HEK293 (cell line): Measurements from ENCODE around the gene PIK3CD.

Experiments
- CTCF ChIA-PET: fragments of 350-600 bp; formaldehyde crosslinking; extraction: SDS; loops from one replicate; lab custom pipeline; 2021; ENCODE audit warnings: antibody characterized with exemption; lab: Yijun Ruan, JAX
- POLR2A ChIA-PET: fragments of 300-600 bp; formaldehyde crosslinking; extraction: SDS; loops from one replicate; lab custom pipeline; 2020; ENCODE audit warnings: antibody characterized with exemption, inconsistent platforms; lab: Yijun Ruan, JAX
- H3K27ac ChIP-seq: fragments of 200-500 bp; sonication (Bioruptor generic); 2 replicates; pipeline ENCODE4 v1.5.1; 2014; ENCODE audit warnings: low read depth, low read length, control low read depth, inconsistent platforms; ENCODE audit errors: extremely low read depth
- H3K36me3 ChIP-seq, 2 experiments: fragments of 200-500 bp in 1 of 2; sonication (Bioruptor generic) in 1 of 2; 1 replicate in 1 of 2; 2 replicates in 1 of 2; pipeline ENCODE4 v1.5.1; 2014 to 2017; ENCODE audit warnings: inconsistent platforms in 2 of 2, low read length in 2 of 2; ENCODE audit not compliant: control insufficient read depth in 2 of 2, insufficient read depth in 1 of 2
- H3K4me1 ChIP-seq: fragments of 200-500 bp; sonication (Bioruptor generic); 2 replicates; pipeline ENCODE4 v1.5.1; 2014; ENCODE audit warnings: mild to moderate bottlenecking, low read length, inconsistent platforms; ENCODE audit not compliant: control insufficient read depth, insufficient read depth
- H3K4me3 ChIP-seq: 2 replicates; pipeline ENCODE4 v1.5.1; 2011; ENCODE audit warnings: low read depth, mild to moderate bottlenecking, control low read depth, low read length, moderate library complexity
- H3K9me3 ChIP-seq: fragments of 200-500 bp; sonication (Bioruptor generic); 2 replicates; pipeline ENCODE4 v1.5.1; 2014; ENCODE audit warnings: low read depth, low read length, inconsistent platforms; ENCODE audit not compliant: control insufficient read depth, insufficient read depth
- FEZF1 ChIP-seq: fragments of 450-650 bp; formaldehyde crosslinking; IDR thresholded peaks from 2 replicates; pipeline ENCODE4 v1.5.1; 2016; ENCODE audit warnings: missing biosample characterization, missing genetic modification characterization
- GLI2 ChIP-seq: fragments of 450-650 bp; formaldehyde crosslinking; IDR thresholded peaks from 2 replicates; pipeline ENCODE4; 2017; ENCODE audit warnings: missing biosample characterization, missing genetic modification characterization, low read depth, borderline replicate concordance
- GLIS1 ChIP-seq: fragments of 450-650 bp; formaldehyde crosslinking; IDR thresholded peaks from 2 replicates; pipeline ENCODE4 v1.5.1; 2016; ENCODE audit warnings: missing biosample characterization, missing genetic modification characterization
- KLF7 ChIP-seq: fragments of 450-650 bp; formaldehyde crosslinking; IDR thresholded peaks from 2 replicates; pipeline ENCODE4 v1.5.1; 2016; ENCODE audit warnings: missing biosample characterization, missing genetic modification characterization, borderline replicate concordance
- MZF1 ChIP-seq: fragments of 450-650 bp; formaldehyde crosslinking; IDR thresholded peaks from 2 replicates; pipeline ENCODE4 v1.5.1; 2017; ENCODE audit warnings: missing biosample characterization, missing genetic modification characterization, borderline replicate concordance
- PRDM1 ChIP-seq: fragments of 450-650 bp; formaldehyde crosslinking; IDR thresholded peaks from 2 replicates; pipeline ENCODE4; 2016; ENCODE audit warnings: missing biosample characterization, missing genetic modification characterization
- REPIN1 ChIP-seq: fragments of 450-650 bp; formaldehyde crosslinking; IDR thresholded peaks from 2 replicates; pipeline ENCODE4 v1.5.1; 2017; ENCODE audit warnings: missing biosample characterization, missing genetic modification characterization, low read depth
- SCRT2 ChIP-seq: fragments of 450-650 bp; formaldehyde crosslinking; IDR thresholded peaks from 2 replicates; pipeline ENCODE4 v1.5.1; 2016; ENCODE audit warnings: missing biosample characterization, missing genetic modification characterization
- ZBTB7A ChIP-seq: fragments of 450-650 bp; formaldehyde crosslinking; IDR thresholded peaks from 2 replicates; pipeline ENCODE4 v1.5.1; 2016; ENCODE audit warnings: low read depth, missing biosample characterization, missing genetic modification characterization
- ZFHX2 ChIP-seq: fragments of 450-650 bp; formaldehyde crosslinking; conservative IDR thresholded peaks from 2 replicates; pipeline ENCODE4 v1.5.1; 2016; ENCODE audit warnings: missing biosample characterization, missing genetic modification characterization
- ZFP37 ChIP-seq: fragments of 450-650 bp; formaldehyde crosslinking; IDR thresholded peaks from 2 replicates; pipeline ENCODE4 v1.5.1; 2016; ENCODE audit warnings: missing biosample characterization, missing genetic modification characterization
- ZNF174 ChIP-seq: fragments of 450-650 bp; formaldehyde crosslinking; IDR thresholded peaks from 2 replicates; pipeline ENCODE4 v1.5.0; 2017; ENCODE audit warnings: missing biosample characterization, mild to moderate bottlenecking, missing genetic modification characterization
- ZNF221 ChIP-seq: fragments of 450-650 bp; formaldehyde crosslinking; IDR thresholded peaks from 2 replicates; pipeline ENCODE4 v1.5.1; 2017; ENCODE audit warnings: missing biosample characterization, missing genetic modification characterization, borderline replicate concordance
- ZNF274 ChIP-seq, 2 experiments: fragments of 200-500 bp in 1 of 2; fragments of 450-650 bp in 1 of 2; sonication (Bioruptor generic) in 1 of 2; formaldehyde crosslinking in 1 of 2; IDR thresholded peaks; 2 replicates each; pipeline versions ENCODE4 v1.5.1 to v1.6.1; 2014 to 2016; ENCODE audit warnings: borderline replicate concordance in 1 of 2, inconsistent platforms in 1 of 2, low read length in 1 of 2, missing biosample characterization in 1 of 2, missing genetic modification characterization in 1 of 2
- ZNF311 ChIP-seq: fragments of 450-650 bp; formaldehyde crosslinking; IDR thresholded peaks from 2 replicates; pipeline ENCODE4 v1.5.1; 2017; ENCODE audit warnings: missing biosample characterization, missing genetic modification characterization, borderline replicate concordance
- ZNF362 ChIP-seq: fragments of 450-650 bp; formaldehyde crosslinking; IDR thresholded peaks from 2 replicates; pipeline ENCODE4 v1.5.1; 2016; ENCODE audit warnings: missing biosample characterization, missing genetic modification characterization
- ZNF394 ChIP-seq: fragments of 450-650 bp; formaldehyde crosslinking; IDR thresholded peaks from 2 replicates; pipeline ENCODE4 v1.5.1; 2016; ENCODE audit warnings: missing biosample characterization, missing genetic modification characterization, mild to moderate bottlenecking, moderate library complexity, borderline replicate concordance
- ZNF48 ChIP-seq: fragments of 450-650 bp; formaldehyde crosslinking; IDR thresholded peaks from 2 replicates; pipeline ENCODE4 v1.5.1; 2016; ENCODE audit warnings: missing biosample characterization, missing genetic modification characterization
- ZNF488 ChIP-seq: fragments of 450-650 bp; formaldehyde crosslinking; IDR thresholded peaks from 2 replicates; pipeline ENCODE4 v1.5.1; 2016; ENCODE audit warnings: missing biosample characterization, missing genetic modification characterization
- ZNF571 ChIP-seq: fragments of 450-650 bp; formaldehyde crosslinking; IDR thresholded peaks from 2 replicates; pipeline ENCODE4 v1.5.0; 2017; ENCODE audit warnings: missing biosample characterization, missing genetic modification characterization
- ZNF654 ChIP-seq: fragments of 450-650 bp; formaldehyde crosslinking; IDR thresholded peaks from 2 replicates; pipeline ENCODE4 v1.5.1; 2016; ENCODE audit warnings: low read depth, missing biosample characterization, missing genetic modification characterization
- ZNF777 ChIP-seq: fragments of 450-650 bp; formaldehyde crosslinking; IDR thresholded peaks from 2 replicates; pipeline ENCODE4 v1.5.1; 2017; ENCODE audit warnings: missing biosample characterization, missing genetic modification characterization, borderline replicate concordance
- ZNF843 ChIP-seq: fragments of 450-650 bp; formaldehyde crosslinking; IDR thresholded peaks from 2 replicates; pipeline ENCODE4 v1.5.1; 2016; ENCODE audit warnings: missing biosample characterization, missing genetic modification characterization
- ZSCAN16 ChIP-seq: fragments of 450-650 bp; formaldehyde crosslinking; IDR thresholded peaks from 2 replicates; pipeline ENCODE4 v1.5.1; 2016; ENCODE audit warnings: missing biosample characterization, missing genetic modification characterization
- TF ChIP-seq, protein P1 (sequence below): fragments of 450-650 bp; formaldehyde crosslinking; IDR thresholded peaks from 2 replicates; pipeline ENCODE4 v1.5.1; 2016; ENCODE audit warnings: missing biosample characterization, missing genetic modification characterization

PIK3CD gene

GRCh38 chr1:9657521-9658032, 6.0 kb downstream of the PIK3CD start:
- Histone ChIP-seq H3K36me3 (no peaks in the 10 kb centered on the region), H3K9me3 (no peaks in the 10 kb centered on the region), H3K27ac (no peak overlapping the region), H3K4me1 (no peaks in the 10 kb centered on the region), H3K4me3 (no peak overlapping the region)
- ChIA-PET CTCF (no interaction called here), POLR2A (no interaction called here)
- TF ChIP-seq ZNF654 (no peak), PRDM1 (tag by site-specific recombination) (peak; percentile 16; the same call in 1 of the 2 replicates), FEZF1 (tag by site-specific recombination) (peak; percentile 37; the same call in 1 of the 2 replicates), ZNF843 (tag by site-specific recombination) (no peak), MZF1 (no peak), ZSCAN16 (tag by site-specific recombination) (no peak)

GRCh38 chr1:9658199-9658598, 6.7 kb downstream of the PIK3CD start:
- ChIA-PET POLR2A (interaction anchor here (0.8 kb wide), 1 partner anchor 286 kb away, joined by 9 read pairs; no protein-coding TSS in a partner anchor), CTCF (no interaction called here)
- no peaks in the 10 kb centered on the region for H3K4me1 ChIP-seq
- H3K4me3 ChIP-seq = no peak overlapping the region
- TF ChIP-seq GLI2 (tag by site-specific recombination) (no peak), ZNF362 (tag by site-specific recombination) (0 out of 2 replicates have a peak, but pooled peaks have one; percentile 18), ZNF174 (tag by site-specific recombination) (no peak)
- no peak overlapping the region for H3K27ac ChIP-seq
- no peaks in the 10 kb centered on the region for H3K9me3 ChIP-seq
- H3K36me3 ChIP-seq = no peaks in the 10 kb centered on the region

DNA sequence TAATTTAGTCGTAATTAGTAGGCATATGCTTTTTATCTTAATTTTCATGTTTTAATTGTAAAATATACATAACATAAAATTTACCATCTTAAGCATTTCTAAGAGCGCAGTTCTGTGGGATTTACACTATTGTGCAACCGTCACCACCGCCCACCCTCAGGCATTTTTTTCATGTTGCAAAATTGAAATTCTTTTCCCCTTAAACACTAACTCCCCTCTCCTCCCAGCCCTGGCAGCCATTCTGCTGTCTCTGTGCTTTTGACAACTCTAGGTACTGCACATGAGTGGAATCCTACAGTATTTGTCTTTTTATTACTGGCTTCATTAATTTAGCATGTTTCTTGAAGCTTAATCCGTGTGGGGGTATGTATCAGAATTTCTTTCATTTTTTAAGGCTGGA, 7.8 kb downstream of the PIK3CD start:
- H3K9me3 ChIP-seq = no peaks in the 10 kb centered on the region
- ChIA-PET CTCF (interaction anchor here (1.0 kb wide), 1 partner anchor 33 kb away, joined by 5 read pairs; no protein-coding TSS in a partner anchor), POLR2A (no interaction called here)
- H3K36me3 ChIP-seq = no peaks in the 10 kb centered on the region
- no peak overlapping the region for H3K4me3 ChIP-seq
- H3K27ac ChIP-seq = no peak overlapping the region
- H3K4me1 ChIP-seq = no peaks in the 10 kb centered on the region
- TF ChIP-seq ZNF274 (IDR thresholded peaks at IDR 0.05; ENCODE audit: low read length) (no peak), ZNF274 (tag by site-specific recombination; IDR thresholded peaks at IDR 0.05; ENCODE audit: borderline replicate concordance) (no peak), ZNF221 (tag by site-specific recombination) (no peak), REPIN1 (tag by site-specific recombination) (no peak), ZNF571 (tag by site-specific recombination) (no peak), GLI2 (tag by site-specific recombination) (no peak), KLF7 (tag by site-specific recombination) (no peak), GLIS1 (tag by site-specific recombination) (no peak), ZNF48 (tag by site-specific recombination) (no peak), ZNF777 (no peak), ZBTB7A (tag by site-specific recombination) (no peak), ZNF488 (tag by site-specific recombination) (no peak), SCRT2 (no peak), ZFP37 (no peak), ZFHX2 (no peak), ZNF311 (tag by site-specific recombination) (no peak), MZF1 (no peak), ZNF394 (tag by site-specific recombination) (no peak)
- TF ChIP-seq, protein P1, sequence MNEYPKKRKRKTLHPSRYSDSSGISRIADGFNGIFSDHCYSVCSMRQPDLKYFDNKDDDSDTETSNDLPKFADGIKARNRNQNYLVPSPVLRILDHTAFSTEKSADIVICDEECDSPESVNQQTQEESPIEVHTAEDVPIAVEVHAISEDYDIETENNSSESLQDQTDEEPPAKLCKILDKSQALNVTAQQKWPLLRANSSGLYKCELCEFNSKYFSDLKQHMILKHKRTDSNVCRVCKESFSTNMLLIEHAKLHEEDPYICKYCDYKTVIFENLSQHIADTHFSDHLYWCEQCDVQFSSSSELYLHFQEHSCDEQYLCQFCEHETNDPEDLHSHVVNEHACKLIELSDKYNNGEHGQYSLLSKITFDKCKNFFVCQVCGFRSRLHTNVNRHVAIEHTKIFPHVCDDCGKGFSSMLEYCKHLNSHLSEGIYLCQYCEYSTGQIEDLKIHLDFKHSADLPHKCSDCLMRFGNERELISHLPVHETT = no peak
